Measurements from ENCODE around the gene TEF.
A peak's percentile ranks its signal among the peaks of the same experiment; 100 is the strongest.

Gene TEF

DNA sequence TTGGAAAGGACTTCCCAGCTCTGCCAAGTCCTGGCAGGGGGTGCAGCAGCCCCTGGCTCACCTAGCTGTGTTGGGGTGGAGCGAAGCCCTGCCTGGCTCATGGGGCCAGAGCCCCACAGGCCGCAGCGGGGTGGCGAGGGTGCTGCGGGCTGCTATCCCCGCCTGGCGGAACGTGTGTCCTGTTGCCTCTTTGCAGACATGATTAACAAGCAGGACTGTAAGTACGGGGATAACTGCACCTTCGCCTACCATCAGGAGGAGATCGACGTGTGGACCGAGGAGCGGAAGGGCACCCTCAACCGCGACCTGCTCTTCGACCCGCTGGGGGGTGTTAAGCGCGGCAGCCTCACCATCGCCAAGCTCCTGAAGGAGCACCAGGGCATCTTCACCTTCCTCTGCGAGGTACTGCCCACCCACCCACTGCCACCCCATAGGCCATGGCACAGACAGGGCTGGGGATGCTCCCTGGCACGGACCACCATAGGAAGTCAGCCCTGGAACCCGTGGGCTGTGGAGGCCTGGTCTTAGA lies 35.9 kb upstream of the TEF start:
- TF ChIP-seq, protein P1, sequence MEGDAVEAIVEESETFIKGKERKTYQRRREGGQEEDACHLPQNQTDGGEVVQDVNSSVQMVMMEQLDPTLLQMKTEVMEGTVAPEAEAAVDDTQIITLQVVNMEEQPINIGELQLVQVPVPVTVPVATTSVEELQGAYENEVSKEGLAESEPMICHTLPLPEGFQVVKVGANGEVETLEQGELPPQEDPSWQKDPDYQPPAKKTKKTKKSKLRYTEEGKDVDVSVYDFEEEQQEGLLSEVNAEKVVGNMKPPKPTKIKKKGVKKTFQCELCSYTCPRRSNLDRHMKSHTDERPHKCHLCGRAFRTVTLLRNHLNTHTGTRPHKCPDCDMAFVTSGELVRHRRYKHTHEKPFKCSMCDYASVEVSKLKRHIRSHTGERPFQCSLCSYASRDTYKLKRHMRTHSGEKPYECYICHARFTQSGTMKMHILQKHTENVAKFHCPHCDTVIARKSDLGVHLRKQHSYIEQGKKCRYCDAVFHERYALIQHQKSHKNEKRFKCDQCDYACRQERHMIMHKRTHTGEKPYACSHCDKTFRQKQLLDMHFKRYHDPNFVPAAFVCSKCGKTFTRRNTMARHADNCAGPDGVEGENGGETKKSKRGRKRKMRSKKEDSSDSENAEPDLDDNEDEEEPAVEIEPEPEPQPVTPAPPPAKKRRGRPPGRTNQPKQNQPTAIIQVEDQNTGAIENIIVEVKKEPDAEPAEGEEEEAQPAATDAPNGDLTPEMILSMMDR (conservative IDR thresholded peaks at IDR 0.05; ENCODE audit: low read depth, low read length): no peak
- H3K4me3 ChIP-seq (ENCODE audit: low read depth, low read length): no peak overlapping the region
- no peak for DNase-seq (ENCODE audit: low read depth)

DNA sequence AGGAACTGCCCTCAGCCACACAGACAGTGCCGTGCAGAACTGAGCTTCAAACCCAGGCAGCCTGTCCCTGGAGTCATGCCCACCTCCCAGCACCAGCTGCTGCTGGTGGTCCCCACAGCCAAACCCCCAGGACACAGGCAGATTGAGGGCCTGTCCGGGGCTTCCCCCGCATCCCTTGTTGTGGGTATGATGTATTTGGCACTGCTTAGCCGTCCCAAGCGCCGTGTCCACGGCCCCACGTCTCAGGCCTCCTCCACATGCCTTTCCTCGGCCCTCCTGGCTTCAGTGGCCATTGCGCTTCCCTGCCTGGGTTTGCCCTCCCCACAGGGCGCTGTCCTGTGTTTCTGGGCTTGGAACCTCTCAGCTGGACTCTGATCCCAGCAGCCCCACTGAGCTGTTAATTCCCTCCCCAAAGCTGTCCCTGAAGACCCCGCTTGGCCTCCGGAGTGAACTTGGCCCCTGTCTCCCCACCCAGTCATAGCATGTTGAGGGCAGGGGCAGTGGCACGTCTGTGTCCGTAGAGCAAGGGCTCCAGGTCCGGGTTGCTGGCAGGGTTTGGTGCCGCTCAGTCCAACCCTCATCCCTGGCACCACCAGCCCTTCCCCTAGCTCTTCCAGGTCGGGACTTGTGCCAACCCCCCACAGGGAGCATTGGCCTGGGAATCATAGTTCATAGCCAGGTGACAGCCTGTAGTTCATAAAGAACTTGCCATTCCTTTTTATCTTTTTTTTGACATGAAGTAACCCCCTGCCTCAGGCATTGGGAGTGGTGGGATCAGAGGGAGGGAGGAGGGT lies 34.5 kb upstream of the TEF start:
- TF ChIP-seq, protein P1 (conservative IDR thresholded peaks at IDR 0.05; ENCODE audit: low read depth, low read length): no peak
- no peak overlapping the region for H3K4me3 ChIP-seq (ENCODE audit: low read depth, low read length)

DNA sequence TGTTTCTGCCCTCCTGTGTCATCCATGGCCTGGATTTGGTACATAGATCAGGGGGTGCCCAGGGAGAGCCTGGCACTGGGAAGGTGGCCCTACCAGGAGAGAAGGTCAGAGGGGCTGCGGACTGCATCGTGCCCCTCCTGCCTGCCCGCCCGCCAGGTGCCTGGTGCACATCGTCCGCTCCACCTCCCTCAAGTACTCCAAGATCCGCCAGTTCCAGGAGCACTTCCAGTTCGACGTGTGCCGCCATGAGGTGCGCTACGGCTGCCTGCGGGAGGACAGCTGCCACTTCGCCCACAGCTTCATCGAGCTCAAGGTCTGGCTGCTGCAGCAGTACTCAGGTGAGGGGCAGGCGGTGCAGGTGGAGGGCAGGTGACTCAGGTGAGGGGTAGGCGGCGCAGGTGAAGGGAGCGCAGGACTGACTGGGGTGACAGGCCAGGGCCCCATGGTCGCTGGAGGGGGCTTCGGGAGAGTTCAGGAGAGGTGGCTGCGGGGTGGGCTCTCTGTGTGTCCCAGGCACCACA lies 32.7 kb upstream of the TEF start:
- no peak for DNase-seq (ENCODE audit: low read depth)
- TF ChIP-seq, protein P1 (conservative IDR thresholded peaks at IDR 0.05; ENCODE audit: low read depth, low read length): no peak
- H3K4me3 ChIP-seq (ENCODE audit: low read depth, low read length): no peak overlapping the region

More for the DNA sequence above, 34.5 kb upstream of the TEF start:
- DNase-seq (ENCODE audit: low read depth): no peak

DNA sequence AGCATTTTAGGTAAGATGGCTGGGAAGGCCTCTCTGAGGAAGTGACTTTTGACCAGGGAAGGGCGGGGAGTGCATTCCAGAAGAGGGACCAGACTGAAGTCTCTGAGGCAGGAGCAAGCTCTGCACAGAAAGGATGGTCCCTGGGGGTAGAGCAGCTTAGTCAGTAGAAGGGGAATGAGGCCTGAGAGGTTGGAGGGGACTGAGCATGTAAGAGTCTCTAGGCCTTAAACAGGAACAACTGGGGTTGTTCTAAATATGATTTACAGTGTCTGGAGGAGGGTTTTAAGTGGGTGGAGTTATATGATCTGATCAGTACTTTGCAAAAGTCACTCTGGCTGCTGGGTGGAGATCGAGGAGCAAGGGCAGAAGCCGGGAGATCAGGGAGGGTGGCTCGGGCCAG lies 31.7 kb upstream of the TEF start:
- no peak overlapping the region for H3K4me3 ChIP-seq (ENCODE audit: low read depth, low read length)
- TF ChIP-seq, protein P1 (conservative IDR thresholded peaks at IDR 0.05; ENCODE audit: low read depth, low read length): no peak
- DNase-seq (ENCODE audit: low read depth): peak; percentile 13

DNA sequence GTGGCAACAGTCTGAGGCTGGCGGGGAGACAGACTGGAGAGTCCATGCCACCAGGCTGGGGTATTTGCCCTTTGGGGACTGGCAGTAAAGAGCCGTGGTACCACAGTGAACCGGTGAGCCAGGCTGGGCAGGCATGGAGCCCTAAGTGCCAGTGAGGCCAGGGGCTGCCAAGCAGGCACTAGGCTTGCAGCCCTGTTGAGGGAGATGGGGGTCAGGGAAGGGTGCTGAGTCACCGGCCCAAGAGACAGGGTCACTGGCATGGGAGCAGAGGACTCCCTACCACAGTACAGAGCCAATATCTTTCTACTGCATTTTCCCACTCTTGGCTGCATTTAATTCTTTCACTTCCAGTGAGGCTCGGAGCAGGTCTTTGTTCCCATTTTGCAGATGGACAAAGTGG lies 30.7 kb upstream of the TEF start:
- TF ChIP-seq, protein P1 (conservative IDR thresholded peaks at IDR 0.05; ENCODE audit: low read depth, low read length): no peak
- no peak for DNase-seq (ENCODE audit: low read depth)
- no peak overlapping the region for H3K4me3 ChIP-seq (ENCODE audit: low read depth, low read length)

DNA sequence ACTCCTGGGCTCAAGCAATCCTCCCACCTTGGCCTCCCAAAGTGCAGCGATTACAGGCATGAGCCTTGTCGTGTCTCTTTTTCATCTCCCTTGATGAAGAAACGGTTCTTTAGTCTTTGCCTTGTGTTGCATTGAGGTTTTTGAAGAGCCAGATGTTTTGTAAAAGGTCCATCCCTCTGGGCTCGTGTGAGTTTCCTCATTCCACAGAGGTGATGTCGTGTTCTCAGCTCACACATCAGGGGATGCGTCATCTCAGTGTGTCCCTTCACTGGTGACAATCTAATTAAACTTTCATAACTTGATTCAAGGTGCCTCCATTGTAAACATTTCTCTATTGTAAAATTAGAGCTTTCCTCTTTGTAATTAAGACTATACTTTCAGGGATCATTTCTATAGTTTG lies 29.7 kb upstream of the TEF start:
- TF ChIP-seq, protein P1 (conservative IDR thresholded peaks at IDR 0.05; ENCODE audit: low read depth, low read length): no peak
- H3K4me3 ChIP-seq (ENCODE audit: low read depth, low read length): no peak overlapping the region
- peak; percentile 76 for DNase-seq (ENCODE audit: low read depth)
